Ovary (tissue), 3 donors: ENCODE results near the gene UBE2QL1.

Source experiments
- EP300 ChIP-seq: sonication (generic); formaldehyde crosslinking; IDR thresholded peaks from one replicate; pipeline ENCODE4 v1.6.1; 2017; ENCODE audit warnings: antibody characterized with exemption
- POLR2A ChIP-seq: fragments of 450-650 bp; IDR thresholded peaks from one replicate; pipeline ENCODE4 v1.6.1; 2017; ENCODE audit warnings: antibody characterized with exemption, mild to moderate bottlenecking, moderate library complexity
- TF ChIP-seq, protein P1 (sequence below), 3 donors: fragments of 450-650 bp in 2 of 3; fragments of 200-600 bp in 1 of 3; IDR thresholded peaks; one replicate each; pipeline versions ENCODE4 v1.5.1 to v1.8.0; 2016 to 2022; ENCODE audit warnings: antibody characterized with exemption in 3 of 3, mild to moderate bottlenecking in 1 of 3
- donor health status: DM: no; HTN: no; CAD: no.

DNA sequence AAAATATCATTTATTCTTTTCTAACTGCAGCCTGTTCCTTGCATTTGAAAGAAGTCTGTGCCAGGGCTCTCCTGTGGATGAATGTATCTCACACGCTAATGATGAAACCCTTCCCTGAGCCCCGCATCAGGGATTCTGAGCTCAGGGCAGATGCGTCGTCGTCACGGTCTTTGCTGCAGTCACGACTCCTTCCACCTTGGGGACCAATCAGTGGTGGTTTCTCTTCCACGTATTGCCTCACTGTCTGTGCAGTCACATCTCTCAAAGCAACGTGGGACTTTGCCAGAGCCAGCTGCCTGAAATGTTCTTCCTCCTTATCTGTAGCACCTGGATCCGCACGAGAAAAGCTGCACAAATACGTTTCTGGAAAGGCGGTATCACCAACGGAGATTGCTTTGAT, 13.9 kb upstream of the UBE2QL1 start:
- TF ChIP-seq, protein P1, sequence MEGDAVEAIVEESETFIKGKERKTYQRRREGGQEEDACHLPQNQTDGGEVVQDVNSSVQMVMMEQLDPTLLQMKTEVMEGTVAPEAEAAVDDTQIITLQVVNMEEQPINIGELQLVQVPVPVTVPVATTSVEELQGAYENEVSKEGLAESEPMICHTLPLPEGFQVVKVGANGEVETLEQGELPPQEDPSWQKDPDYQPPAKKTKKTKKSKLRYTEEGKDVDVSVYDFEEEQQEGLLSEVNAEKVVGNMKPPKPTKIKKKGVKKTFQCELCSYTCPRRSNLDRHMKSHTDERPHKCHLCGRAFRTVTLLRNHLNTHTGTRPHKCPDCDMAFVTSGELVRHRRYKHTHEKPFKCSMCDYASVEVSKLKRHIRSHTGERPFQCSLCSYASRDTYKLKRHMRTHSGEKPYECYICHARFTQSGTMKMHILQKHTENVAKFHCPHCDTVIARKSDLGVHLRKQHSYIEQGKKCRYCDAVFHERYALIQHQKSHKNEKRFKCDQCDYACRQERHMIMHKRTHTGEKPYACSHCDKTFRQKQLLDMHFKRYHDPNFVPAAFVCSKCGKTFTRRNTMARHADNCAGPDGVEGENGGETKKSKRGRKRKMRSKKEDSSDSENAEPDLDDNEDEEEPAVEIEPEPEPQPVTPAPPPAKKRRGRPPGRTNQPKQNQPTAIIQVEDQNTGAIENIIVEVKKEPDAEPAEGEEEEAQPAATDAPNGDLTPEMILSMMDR (IDR thresholded peaks at IDR 0.05), result no peak
- TF ChIP-seq POLR2A (no peak), EP300 (no peak)
